Erythroblast (primary cell): ENCODE measurements around the gene PTPRN2.

ENCODE experiments used
- DNase-seq, 2 experiments: peaks; one replicate each; lab custom pipeline; 2025; lab: John Stamatoyannopoulos, UW
- GATA1 ChIP-seq: IDR thresholded peaks from 2 replicates; pipeline ENCODE4 v1.6.1; 2011; ENCODE audit warnings: low read depth, mild to moderate bottlenecking, control low read depth, low read length, moderate library complexity
- POLR2A ChIP-seq: IDR thresholded peaks from 2 replicates; pipeline ENCODE4 v1.6.1; 2011; ENCODE audit warnings: mild to moderate bottlenecking, low read length

PTPRN2 gene

GRCh38 chr7:157610671-157611295, 976.8 kb downstream of the PTPRN2 start:
- TF ChIP-seq POLR2A (no peak), GATA1 (no peak)

GRCh38 chr7:157609932-157610640, 977.5 kb downstream of the PTPRN2 start:
- TF ChIP-seq GATA1 (no peak), POLR2A (no peak)
- no peak for DNase-seq

More at GRCh38 chr7:157610671-157611295, 976.8 kb downstream of the PTPRN2 start:
- DNase-seq: no peak

- TF ChIP-seq POLR2A (no peak), GATA1 (no peak)
Measured at GRCh38 chr7:157609516-157609915, 978.1 kb downstream of the PTPRN2 start.

GRCh38 chr7:157607218-157607617, 980.4 kb downstream of the PTPRN2 start:
- DNase-seq: no peak
- no peak for TF ChIP-seq POLR2A
- no peak for TF ChIP-seq GATA1

More at GRCh38 chr7:157609516-157609915, 978.1 kb downstream of the PTPRN2 start:
- no peak for DNase-seq

- no peak for DNase-seq
- no peak for TF ChIP-seq POLR2A
- TF ChIP-seq GATA1: no peak
Measured at GRCh38 chr7:157606140-157606539, 981.5 kb downstream of the PTPRN2 start.

- no peak for DNase-seq
- no peak for TF ChIP-seq POLR2A
- no peak for TF ChIP-seq GATA1
Measured at GRCh38 chr7:157605638-157606037, 982.0 kb downstream of the PTPRN2 start.

- no peak for TF ChIP-seq GATA1
- TF ChIP-seq POLR2A: no peak
Measured at GRCh38 chr7:157604661-157605381, 982.8 kb downstream of the PTPRN2 start.

GRCh38 chr7:157603716-157604115, 983.9 kb downstream of the PTPRN2 start:
- DNase-seq: no peak

More at GRCh38 chr7:157604661-157605381, 982.8 kb downstream of the PTPRN2 start:
- no peak for DNase-seq

GRCh38 chr7:157603005-157603404, 984.6 kb downstream of the PTPRN2 start:
- TF ChIP-seq POLR2A (no peak), GATA1 (no peak)
- DNase-seq: no peak

More at GRCh38 chr7:157603716-157604115, 983.9 kb downstream of the PTPRN2 start:
- TF ChIP-seq POLR2A: no peak
- TF ChIP-seq GATA1: no peak

- no peak for DNase-seq
- no peak for TF ChIP-seq GATA1
- TF ChIP-seq POLR2A: no peak
Measured at GRCh38 chr7:157602581-157602980, 985.0 kb downstream of the PTPRN2 start.

GRCh38 chr7:157602156-157602555, 985.5 kb downstream of the PTPRN2 start:
- TF ChIP-seq POLR2A (no peak), GATA1 (no peak)
- DNase-seq: no peak

GRCh38 chr7:157601530-157601929, 986.1 kb downstream of the PTPRN2 start:
- TF ChIP-seq POLR2A (no peak), GATA1 (no peak)
- no peak for DNase-seq

- no peak for TF ChIP-seq GATA1
- no peak for TF ChIP-seq POLR2A
- DNase-seq: no peak
Measured at GRCh38 chr7:157599491-157599890, 988.1 kb downstream of the PTPRN2 start.

GRCh38 chr7:157597562-157597961, 990.1 kb downstream of the PTPRN2 start:
- TF ChIP-seq GATA1: no peak
- TF ChIP-seq POLR2A: no peak
- no peak for DNase-seq
